K562 (cell line): ENCODE data around the gene TXNIP.

Experiments
- CHD2 ChIP-seq: IDR thresholded peaks from 2 replicates; pipeline ENCODE4 v1.6.1; 2011; ENCODE audit warnings: low read depth, low read length
- NR4A1 ChIP-seq, 2 experiments: fragments of 250-450 bp in 1 of 2; fragments of 450-650 bp in 1 of 2; sonication (Bioruptor Pico) in 1 of 2; IDR thresholded peaks; 2 replicates each; pipeline versions ENCODE4 v1.4.0 to v1.6.1; 2016 to 2020; ENCODE audit warnings: mild to moderate bottlenecking in 2 of 2, missing compliant biosample characterization in 1 of 2, missing genetic modification characterization in 1 of 2, moderate library complexity in 1 of 2
- USF1 ChIP-seq: sonication (generic); formaldehyde crosslinking; IDR thresholded peaks from 2 replicates; pipeline ENCODE4 v1.9.0; 2022; ENCODE audit warnings: mild to moderate bottlenecking, missing genetic modification reagents
- ZNF121 ChIP-seq: sonication (generic); formaldehyde crosslinking; conservative IDR thresholded peaks from 2 replicates; pipeline ENCODE4 v1.8.0; 2022; ENCODE audit warnings: missing genetic modification reagents

- TF ChIP-seq NR4A1 (CRISPR knock-in tag; IDR thresholded peaks at IDR 0.05), result no peak
- no peak for TF ChIP-seq NR4A1 (tag; IDR thresholded peaks at IDR 0.05)
- no peak for TF ChIP-seq USF1 (CRISPR knock-in tag)
- no peak for TF ChIP-seq ZNF121 (CRISPR knock-in tag)
- TF ChIP-seq CHD2, result no peak
These were observed 31.1 kb downstream of the TXNIP start for GRCh38 chr1:145965119-145965744.
